GM18511 (cell line): Measurements from ENCODE around the gene FHDC1.

Experiments
- ATAC-seq: cut with Tn5 transposase; IDR thresholded peaks from one replicate; pipeline ENCODE4 v1.9.1; 2021; ENCODE audit warnings: mild to moderate bottlenecking, moderate library complexity; ENCODE audit not compliant: unreplicated experiment

The FHDC1 gene

GRCh38 chr4:153028535-153028934 is 92.4 kb downstream of the FHDC1 start:
- no peak for ATAC-seq
